Lower leg skin (tissue), 4 donors: ENCODE data around the gene RXRA. TPM values are rescaled to one million over a fixed set of nuclear protein-coding genes. Genes with fewer than 3 reads are reported as not detected.
A peak's percentile ranks its signal among the peaks of the same experiment; 100 is the strongest.

Experiments used
- DNase-seq, 2 donors: peaks; one replicate each; pipeline ENCODE4 v3.0.0-alpha.2; 2019; ENCODE audit warnings: low spot score in 2 of 2
- H3K4me3 ChIP-seq: fragments of 200-600 bp; sonication (generic); 2 replicates; pipeline ENCODE4 v1.5.1; 2017; ENCODE audit warnings: mild to moderate bottlenecking, low read depth; ENCODE audit not compliant: poor library complexity, severe bottlenecking
- CTCF ChIP-seq, 3 donors: fragments of 450-650 bp; IDR thresholded peaks; one replicate each; pipeline ENCODE4 v1.5.1; 2016; ENCODE audit warnings: antibody characterized with exemption in 3 of 3, mild to moderate bottlenecking in 3 of 3, moderate library complexity in 2 of 3
- POLR2A ChIP-seq, 2 donors: fragments of 450-650 bp; IDR thresholded peaks; one replicate each; pipeline ENCODE4 v1.6.1; 2016 to 2017; ENCODE audit warnings: antibody characterized with exemption in 2 of 2, mild to moderate bottlenecking in 1 of 2, moderate library complexity in 1 of 2
- WGBS, 2 donors: methylation state at CpG; one replicate each; pipeline ENCODE4 v1.1.5; 2018; 5-methylcytosine and 5-hydroxymethylcytosine counted together
- intact Hi-C: fragments of 100-400 bp; cut with DNase I; formaldehyde crosslinking; loops from one replicate; pipeline ENCODE4 v1.15.0; 2023; ENCODE audit warnings: low total_unique reads
- total RNA-seq, 4 donors: library from RNA; depleted of rRNA; stranded (reverse); fragments of >200 nt; gene quantifications; one replicate each; pipeline ENCODE4 v1.1.0, GENCODE V29; 2016

The RXRA gene
- total RNA-seq, 4 donors from 2014 or later, result 143 to 242 (median 166) TPM

GRCh38 chr9:134377976-134378375 is 51.7 kb downstream of the RXRA start:
- 11 to 40% methylated on average over 15 of the region's 17 CpGs for WGBS, 2 donors
- intact Hi-C loops, result loop anchor here (5.0 kb wide), 1 partner anchor 34 kb away; no protein-coding TSS in a partner anchor
- DNase-seq, result peak in 1 of 2 donors; percentile 73
- TF ChIP-seq CTCF (IDR thresholded peaks at IDR 0.05) (no peak), POLR2A (IDR thresholded peaks at IDR 0.05) (no peak)
- H3K4me3 ChIP-seq, result no peak overlapping the region

GRCh38 chr9:134378901-134379338 is 52.7 kb downstream of the RXRA start:
- H3K4me3 ChIP-seq, result no peak overlapping the region
- 26 to 27% methylated on average over 11 of the region's 11 CpGs for WGBS, 2 donors
- intact Hi-C loops, result loop anchor here (5.0 kb wide), 1 partner anchor 33 kb away; no protein-coding TSS in a partner anchor
- TF ChIP-seq CTCF (IDR thresholded peaks at IDR 0.05) (no peak), POLR2A (IDR thresholded peaks at IDR 0.05) (no peak)
- no peak for DNase-seq

- no peak overlapping the region for H3K4me3 ChIP-seq
These were observed 53.6 kb downstream of the RXRA start for GRCh38 chr9:134379831-134380365.

GRCh38 chr9:134380542-134381271 is 54.5 kb downstream of the RXRA start:
- intact Hi-C loops, result no loop called here
- 81 to 84% methylated on average over 8 to 14 of the region's 16 CpGs for WGBS, 2 donors
- H3K4me3 ChIP-seq, result no peak overlapping the region
- TF ChIP-seq POLR2A (IDR thresholded peaks at IDR 0.05) (no peak), CTCF (IDR thresholded peaks at IDR 0.05) (no peak)
- DNase-seq, result no peak

More at GRCh38 chr9:134379831-134380365, 53.6 kb downstream of the RXRA start:
- intact Hi-C loops, result loop anchor here (5.0 kb wide), 1 partner anchor 32 kb away; no protein-coding TSS in a partner anchor
- DNase-seq, result no peak
- 50 to 62% methylated on average over 6 to 20 of the region's 21 CpGs for WGBS, 2 donors
- TF ChIP-seq POLR2A (IDR thresholded peaks at IDR 0.05) (no peak), CTCF (IDR thresholded peaks at IDR 0.05) (no peak)

GRCh38 chr9:134381272-134381661 is 55.0 kb downstream of the RXRA start:
- no peak for TF ChIP-seq CTCF (IDR thresholded peaks at IDR 0.05)
- DNase-seq, result no peak
- H3K4me3 ChIP-seq, result no peak overlapping the region
- WGBS, 2 donors, result 94 to 97% methylated on average over 7 of the region's 7 CpGs
- intact Hi-C loops, result no loop called here
